Epithelial cell of esophagus (primary cell): Measurements from ENCODE around the gene CCDC152.
"Not testable (repeated sequence)": the region's sequence is repeated elsewhere in the genome, so short reads cannot be mapped to it uniquely, and the experiment has no call there.

Experiments
- DNase-seq: peaks from one replicate; pipeline ENCODE4 v3.0.0; 2010; ENCODE audit warnings: low read depth
- H3K4me3 ChIP-seq: 2 replicates; pipeline ENCODE4 v1.5.1; 2011; ENCODE audit warnings: mild to moderate bottlenecking, low read length, control low read depth
- TF ChIP-seq, protein P1 (sequence below): IDR thresholded peaks from 2 replicates; pipeline ENCODE4 v1.5.1; 2011; ENCODE audit warnings: low read depth, mild to moderate bottlenecking, low read length, control low read depth, inconsistent platforms; ENCODE audit not compliant: insufficient read depth; ENCODE audit errors: missing control alignments

Gene CCDC152

GRCh38 chr5:42811591-42812446 is 55.2 kb downstream of the CCDC152 start, which contains the start of gene SELENOP:
Gene SELENOP (minus strand): TSS chr5:42811892. CDS start chr5:42808353, 3,539 bp downstream.
- DNase-seq = no peak
- TF ChIP-seq, protein P1, sequence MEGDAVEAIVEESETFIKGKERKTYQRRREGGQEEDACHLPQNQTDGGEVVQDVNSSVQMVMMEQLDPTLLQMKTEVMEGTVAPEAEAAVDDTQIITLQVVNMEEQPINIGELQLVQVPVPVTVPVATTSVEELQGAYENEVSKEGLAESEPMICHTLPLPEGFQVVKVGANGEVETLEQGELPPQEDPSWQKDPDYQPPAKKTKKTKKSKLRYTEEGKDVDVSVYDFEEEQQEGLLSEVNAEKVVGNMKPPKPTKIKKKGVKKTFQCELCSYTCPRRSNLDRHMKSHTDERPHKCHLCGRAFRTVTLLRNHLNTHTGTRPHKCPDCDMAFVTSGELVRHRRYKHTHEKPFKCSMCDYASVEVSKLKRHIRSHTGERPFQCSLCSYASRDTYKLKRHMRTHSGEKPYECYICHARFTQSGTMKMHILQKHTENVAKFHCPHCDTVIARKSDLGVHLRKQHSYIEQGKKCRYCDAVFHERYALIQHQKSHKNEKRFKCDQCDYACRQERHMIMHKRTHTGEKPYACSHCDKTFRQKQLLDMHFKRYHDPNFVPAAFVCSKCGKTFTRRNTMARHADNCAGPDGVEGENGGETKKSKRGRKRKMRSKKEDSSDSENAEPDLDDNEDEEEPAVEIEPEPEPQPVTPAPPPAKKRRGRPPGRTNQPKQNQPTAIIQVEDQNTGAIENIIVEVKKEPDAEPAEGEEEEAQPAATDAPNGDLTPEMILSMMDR = no peak
- H3K4me3 ChIP-seq = peak within 1 kb of the TSS; percentile 18

GRCh38 chr5:42812620-42813019 is 56.0 kb downstream of the CCDC152 start:
- TF ChIP-seq, protein P1 = no peak
- no peak overlapping the region for H3K4me3 ChIP-seq
- DNase-seq = no peak

DNA sequence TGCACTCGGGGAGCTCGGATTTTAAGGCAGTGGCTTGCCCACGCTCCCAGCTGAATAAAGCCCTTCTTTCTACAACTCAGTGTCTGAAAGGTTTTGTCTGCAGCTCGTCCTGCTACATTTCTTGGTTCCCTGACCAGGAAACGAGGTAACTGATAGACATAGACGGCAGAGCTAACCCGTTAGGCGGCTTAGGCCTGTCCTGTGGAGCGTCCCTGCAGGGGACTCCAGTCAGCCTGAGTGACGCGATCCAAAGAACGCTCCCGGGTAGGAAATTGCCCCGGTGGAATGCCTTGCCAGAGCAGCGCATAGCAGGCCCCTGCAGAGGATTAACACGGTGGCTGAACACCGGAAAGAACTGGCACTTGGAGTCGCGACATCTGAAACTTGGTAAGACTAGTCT is 56.9 kb downstream of the CCDC152 start:
- peak; percentile 29 for DNase-seq
- TF ChIP-seq, protein P1 = no peak

DNA sequence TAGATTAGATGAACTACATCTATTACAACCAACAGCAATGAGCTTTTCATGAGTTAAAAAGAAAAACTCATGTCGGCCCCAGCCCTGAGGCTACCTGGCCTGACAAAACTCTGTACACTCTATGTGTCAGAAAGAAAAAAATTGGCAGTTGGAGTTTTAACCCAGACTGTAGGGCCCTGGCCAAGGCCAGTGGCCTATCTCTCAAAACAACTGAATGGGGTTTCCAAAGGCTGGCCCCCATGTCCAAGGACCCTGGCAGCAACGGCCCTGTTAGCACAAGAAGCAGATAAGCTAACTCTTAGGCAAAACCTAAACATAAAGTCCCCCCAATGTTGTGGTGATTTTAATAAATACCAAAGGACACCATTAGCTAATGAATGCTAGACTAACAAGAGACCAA is 59.9 kb downstream of the CCDC152 start:
- not testable (repeated sequence) for H3K4me3 ChIP-seq, DNase-seq

More for the DNA sequence above, 56.9 kb downstream of the CCDC152 start:
- H3K4me3 ChIP-seq = no peak overlapping the region

DNA sequence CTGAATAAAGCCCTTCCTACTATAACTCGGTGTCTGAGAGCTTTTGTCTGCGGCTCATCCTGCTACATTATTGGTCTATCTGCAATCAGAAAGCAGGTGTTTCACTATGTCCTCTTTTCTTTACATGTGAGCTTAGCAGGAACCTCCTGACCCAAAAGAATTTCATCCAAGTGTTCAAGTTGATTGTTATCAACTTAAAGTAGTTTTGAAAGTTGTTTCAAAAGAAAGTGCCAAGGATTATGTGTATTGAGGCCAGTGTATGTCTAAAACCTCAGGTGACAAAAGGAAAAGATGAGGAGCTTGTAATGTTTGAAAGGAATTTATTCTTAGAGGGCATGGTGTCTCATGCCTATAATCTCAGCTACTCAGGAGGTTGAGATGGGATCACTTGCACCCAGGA is 63.1 kb downstream of the CCDC152 start:
- TF ChIP-seq, protein P1 = no peak
- no peak for DNase-seq
- H3K4me3 ChIP-seq = no peak overlapping the region

DNA sequence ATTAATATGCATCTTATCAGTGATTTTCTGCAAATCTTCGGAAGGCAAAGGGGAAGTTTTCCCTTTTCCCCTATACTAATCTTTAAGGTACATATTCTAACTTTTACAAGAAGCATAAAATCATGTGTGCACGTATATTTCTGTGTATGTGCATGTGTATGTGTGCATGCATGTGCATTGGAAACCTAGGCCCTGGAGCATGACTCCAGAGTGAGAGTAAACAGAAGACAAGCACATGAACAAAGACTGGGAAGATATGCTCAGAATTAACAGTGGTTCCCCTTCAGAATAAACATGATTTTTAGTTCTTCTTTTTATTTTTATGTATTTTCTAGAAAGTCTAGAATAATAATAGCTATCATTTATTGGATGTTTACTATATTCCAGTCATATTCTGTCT is 65.9 kb downstream of the CCDC152 start:
- DNase-seq = no peak
- TF ChIP-seq, protein P1 = no peak
- H3K4me3 ChIP-seq = no peak overlapping the region

DNA sequence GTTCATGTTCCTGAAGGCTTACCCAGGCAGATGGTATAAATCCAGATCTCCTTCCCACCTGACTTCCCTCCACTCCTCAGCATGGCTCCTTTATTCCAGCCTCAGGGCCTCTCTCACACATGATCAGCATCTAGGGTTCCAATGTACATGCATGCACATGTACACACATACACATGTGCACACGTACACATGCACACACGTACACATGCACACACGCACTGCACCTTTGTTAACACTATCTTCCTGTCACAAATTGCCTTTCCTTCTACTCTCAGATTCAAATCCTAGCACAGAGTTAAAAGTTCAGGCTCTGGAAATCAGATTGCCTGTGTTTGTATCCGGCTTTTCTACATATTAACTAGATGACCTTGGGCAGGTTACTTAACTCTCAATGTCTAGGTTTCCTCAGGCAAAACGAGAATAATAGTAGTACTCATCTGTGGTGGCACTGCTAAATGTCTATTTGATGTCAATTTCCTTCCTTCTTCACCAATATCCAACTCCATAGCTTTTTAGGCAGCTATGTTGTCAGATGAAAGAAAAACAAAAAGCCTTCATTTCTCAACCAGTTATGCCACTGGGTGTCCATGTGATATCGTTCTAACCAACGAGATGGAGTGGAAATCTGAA is 67.8 kb downstream of the CCDC152 start:
- TF ChIP-seq, protein P1 = no peak
- DNase-seq = no peak

More for the DNA sequence above, 67.8 kb downstream of the CCDC152 start:
- H3K4me3 ChIP-seq = no peak overlapping the region
